ENCODE measurements around the gene RGS2.

Gene RGS2

DNA sequence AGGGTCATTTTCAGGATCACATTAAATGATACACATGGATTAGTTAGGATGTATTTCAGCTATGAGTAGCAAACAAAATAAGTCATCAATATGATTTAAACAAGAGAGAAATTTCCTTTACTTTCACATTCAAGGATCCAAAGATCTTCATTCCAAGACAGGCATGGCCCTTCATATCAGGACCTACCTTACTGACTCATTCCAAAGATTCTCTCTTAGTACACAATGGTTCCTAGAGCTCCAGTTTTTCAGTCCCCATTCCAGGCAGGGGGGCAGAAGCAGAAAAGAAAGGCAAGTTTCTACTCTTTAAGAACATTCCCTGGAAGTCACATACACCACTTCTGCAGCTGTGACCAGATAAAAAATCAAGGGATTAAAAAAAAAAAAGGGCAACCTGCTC is 23.7 kb downstream of the RGS2 start:
- DNase-seq, result no peak

DNA sequence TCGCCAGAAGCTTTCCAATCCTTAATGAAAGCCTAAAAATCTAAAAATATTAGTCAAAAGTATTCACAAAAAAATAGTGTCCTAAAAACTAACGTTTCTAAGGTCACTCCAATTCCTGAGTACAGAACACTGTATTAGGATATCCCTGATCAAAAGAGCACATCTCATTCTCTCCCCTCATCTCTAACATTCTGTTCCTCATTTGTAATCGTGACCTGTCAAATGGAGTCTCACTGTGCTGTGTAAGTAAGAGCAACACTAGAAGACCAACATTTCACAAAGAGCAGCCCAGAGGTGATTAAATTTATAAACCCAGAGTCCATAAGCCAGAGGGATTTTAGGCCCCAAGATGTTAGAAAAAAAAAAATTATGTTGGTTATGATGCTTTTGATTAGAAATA is 26.3 kb downstream of the RGS2 start:
- no peak for DNase-seq

DNA sequence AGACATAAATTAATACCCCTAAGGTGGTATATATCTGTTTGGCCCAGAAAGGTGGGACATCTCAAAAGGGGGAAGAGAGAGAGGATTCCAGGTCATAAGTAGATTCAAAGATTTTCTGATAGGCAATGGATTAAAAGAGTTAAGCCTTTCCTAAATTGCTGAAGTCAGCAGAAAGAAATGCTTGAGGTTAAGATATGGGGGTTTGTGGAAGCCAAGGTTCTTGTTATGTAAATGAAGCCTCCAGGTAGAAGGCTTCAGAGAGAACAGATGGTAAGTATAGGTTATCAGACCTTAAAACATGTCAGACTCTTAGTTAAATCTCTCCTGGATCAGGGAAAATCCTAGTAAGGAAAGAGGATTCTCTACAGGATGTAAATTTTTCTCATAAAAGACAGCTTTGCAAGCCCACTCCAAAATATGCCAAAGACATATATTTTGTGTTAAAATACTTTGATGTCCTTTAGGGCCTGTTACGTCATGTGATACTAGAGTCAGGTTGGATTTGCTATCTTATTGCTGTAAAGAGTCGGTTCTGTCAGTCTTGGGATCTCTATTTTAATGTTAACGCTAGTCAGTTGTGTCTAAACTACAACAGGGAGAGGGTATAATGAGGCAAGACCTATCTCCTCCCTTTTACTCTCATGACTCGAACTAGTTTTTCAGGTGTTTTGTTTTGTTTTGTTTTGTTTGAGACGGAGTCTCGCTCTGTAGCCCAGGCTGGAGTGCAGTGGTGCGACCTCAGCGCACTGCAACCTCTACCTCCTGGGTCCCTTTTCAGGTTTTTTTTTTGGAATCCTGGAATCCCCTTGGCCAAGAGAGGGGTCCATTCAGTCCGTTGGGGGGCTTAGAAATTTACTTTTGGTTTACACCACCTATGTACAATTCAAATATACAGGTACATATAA is 30.6 kb downstream of the RGS2 start:
- DNase-seq, result no peak

DNA sequence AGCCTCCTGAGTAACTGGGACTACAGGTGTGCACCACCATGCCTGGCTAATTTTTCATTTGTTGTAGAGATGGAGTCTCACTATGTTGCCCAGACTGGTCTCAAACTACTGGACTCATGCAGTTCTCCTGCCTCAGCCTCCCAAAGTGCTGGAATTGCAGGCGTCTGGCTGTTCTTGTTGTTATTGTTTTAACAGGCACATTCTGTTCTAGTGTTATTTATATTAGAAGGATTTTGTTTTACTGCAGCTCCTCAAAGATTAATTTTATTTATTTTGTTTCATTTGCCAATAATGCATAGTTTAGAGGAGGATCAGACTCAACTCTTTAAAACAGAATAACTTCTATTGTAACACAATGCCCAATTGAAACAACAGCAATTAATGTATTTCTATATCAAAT is 35.5 kb downstream of the RGS2 start:
- DNase-seq, result no peak

DNA sequence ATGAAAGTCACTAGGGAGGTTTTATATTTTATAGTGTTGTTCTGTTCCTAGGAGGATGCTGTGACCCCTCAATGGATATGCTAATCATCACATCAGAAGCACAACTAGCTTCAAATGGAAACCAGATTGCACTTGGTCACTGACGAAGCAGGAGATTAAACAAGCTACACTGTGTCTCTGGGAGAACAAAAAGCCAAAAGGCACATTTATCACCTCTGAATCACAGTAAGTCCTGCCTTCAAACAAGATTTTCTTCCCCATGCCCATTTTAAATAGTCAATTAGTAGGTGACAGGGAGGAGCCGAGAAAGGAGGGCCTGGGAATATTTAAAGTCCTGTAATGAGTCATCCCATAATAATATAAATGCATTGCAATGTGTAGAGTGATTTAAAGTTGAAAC is 38.1 kb downstream of the RGS2 start:
- DNase-seq, result no peak

DNA sequence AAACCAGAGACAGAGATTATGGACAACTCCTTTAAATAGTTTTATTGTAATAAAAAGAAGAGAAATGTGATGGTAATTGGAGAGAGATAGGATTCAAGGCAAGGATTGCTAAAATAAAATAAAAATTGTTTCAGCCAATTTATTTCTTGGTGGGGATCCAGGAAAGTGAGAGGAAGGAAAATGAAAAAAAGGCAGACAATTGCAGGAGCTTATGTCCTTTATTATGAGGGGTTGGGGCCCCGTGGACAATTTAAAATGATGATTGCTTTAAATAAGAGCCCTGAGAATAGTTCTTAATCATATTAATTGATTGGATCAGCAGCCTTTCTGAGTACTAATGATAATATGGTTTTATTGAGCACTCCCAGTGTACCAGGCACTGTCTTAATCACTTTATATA is 40.2 kb downstream of the RGS2 start:
- no peak for DNase-seq

DNA sequence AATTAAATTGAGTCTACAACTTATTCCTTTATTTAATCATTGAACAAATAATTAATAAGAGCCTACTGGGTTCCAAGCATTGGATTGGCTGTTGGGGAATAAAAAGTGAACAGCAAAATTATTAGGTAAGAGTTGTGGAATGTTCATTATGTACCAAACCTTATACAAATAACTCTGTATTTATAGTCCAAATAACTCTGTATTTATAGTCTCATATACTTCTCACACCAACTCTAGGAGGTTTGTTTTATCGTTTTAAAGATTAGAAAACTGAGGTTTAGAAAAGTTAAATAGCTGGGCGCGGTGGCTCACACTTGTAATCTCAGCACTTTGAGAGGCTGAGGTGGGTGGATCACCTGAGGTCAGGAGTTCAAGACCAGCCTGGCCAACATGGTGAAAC is 40.6 kb downstream of the RGS2 start:
- no peak for DNase-seq

DNA sequence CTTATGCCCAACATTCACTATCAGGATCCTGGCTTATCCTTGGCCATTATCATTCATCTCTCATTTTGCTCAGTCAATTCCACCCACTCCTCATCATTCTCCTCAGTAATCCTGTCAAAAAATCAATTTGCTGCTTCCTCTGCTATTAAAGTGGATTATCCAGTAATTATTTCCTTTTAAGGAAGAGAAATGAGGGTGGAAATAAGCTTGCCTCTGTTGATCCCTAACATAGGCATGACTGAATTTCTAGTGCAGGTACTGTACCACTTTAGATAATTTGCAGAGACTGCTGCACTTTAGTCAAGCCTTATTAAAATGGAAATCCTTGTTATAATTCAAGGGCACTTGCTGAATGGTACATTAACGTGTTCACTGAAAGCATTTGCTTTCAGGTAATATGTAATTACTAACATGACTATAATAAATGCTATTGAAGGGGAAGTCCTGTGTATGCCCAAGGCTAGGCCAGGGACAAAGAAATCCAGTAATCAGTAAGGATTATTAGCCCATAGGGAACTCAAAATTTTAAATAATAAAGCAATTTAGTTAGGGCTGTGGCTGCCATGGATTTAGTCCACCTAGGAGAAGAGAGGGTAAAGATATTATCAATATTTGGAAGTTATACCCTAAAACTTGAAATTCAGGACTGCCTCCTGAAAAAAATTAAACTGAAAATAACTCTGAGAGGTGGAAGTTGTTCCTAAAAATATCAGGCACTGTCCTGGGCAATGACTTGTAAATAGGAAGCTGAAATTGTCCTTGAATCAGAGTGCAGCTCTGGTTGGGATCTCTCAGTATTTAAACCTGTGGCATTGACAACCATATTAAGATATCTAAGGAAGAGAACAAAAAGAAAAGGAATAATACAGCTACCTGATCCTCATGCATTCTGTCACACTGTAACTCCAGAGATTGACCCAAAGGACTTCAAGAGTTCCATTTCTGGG is 43.4 kb downstream of the RGS2 start:
- DNase-seq, result no peak

DNA sequence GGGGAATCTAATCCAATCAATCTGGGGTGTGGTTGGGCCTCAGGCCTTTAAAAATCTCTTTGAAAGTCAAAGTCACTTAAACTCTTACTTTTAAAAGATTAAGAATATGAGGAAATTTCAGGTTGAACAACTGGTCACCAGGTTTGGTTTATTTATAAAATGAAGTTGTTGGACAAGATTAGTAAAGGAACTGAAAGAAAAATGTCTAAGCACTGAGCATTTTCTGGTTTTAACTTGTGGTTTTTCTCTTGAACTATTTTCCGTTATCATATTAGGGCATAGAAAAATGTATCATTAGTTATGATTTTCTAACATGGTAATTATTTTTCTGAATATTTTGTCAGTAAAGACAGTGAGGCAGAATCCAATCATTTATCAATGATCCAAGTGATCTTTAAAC is 49.6 kb downstream of the RGS2 start:
- DNase-seq, result no peak

DNA sequence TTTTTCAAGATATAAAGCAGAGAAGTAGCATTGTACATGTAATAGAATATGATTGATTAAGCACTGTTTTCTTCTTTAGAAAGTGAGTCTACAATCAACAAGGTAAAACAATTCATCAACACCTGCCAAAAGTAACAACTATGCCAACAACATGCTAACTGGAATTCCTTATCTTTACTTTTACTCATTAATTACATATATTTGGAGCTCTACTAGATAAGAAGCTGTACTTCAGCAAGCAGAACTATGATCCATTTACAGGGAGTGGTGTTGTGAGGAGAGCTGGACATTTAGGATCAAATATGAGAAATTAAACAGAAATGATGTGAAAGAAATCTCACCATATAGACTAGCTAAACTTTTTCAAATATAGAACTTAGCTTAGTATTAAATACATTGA is 51.0 kb downstream of the RGS2 start:
- no peak for DNase-seq

DNA sequence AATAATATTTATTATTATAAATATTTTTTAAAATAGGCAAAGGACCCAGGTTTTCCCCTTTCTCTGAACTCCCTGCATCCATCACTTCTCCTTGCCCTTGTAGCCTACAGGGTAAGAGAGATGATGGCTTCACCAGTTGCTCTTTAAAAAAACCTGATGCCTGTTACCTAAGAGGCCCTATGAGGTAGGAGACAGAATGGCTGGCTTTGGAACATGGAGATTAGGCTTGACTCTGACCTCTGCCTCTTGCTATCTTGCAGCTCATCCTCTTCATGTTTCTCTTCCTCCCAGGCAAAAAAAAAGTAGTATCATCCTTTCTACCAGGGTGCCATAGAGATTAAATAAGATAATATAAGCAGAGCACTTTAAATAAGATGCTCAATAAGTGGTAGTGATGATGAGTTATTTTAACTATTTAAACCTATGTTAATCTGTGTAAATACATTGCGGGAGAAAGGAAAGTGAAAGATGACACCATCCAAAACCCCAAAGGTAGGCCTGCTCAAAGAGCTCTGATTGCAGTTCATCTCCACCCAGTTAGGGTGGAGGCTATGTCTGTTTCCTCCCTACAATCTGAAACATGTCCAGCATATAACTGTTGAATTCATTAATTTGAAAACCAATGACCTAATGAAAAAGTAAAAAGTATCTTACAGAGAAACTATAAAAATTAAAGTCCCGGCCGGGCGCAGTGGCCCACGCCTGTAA is 51.8 kb downstream of the RGS2 start:
- no peak for DNase-seq

DNA sequence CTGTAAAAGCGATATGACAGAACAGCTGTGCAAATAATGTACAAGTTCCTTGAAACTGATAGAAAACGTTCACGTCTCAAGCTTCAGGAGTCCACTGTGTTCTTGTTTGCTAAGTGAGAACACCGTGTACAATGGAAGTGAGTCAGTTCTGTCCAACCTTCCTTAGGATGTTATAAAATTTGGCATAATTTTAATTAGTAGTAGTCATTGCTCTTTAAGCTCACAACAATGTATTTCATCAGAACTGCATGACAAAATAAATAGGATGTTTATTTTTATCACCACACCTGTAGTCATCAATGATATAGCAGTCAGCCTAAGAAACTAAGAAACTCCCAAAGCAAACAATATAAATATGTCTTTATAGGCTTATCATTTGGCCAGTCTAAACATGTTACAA is 53.0 kb downstream of the RGS2 start:
- no peak for DNase-seq
